ENCODE data around the gene BAK1.

Gene BAK1
- total RNA-seq: 24.7 to 36.5 (median 29.7) reads per million in 4 donors

GRCh38 chr6:33579828-33580714 lies at the start of gene BAK1:
Gene BAK1, minus strand, starts transcription at chr6:33580276. Its CDS starts 2,672 bp downstream, at chr6:33577604.
- peak; percentile 68 to 89 (median 79) for DNase-seq

GRCh38 chr6:33628401-33628964 lies 48.4 kb upstream of the BAK1 start:
- no peak for DNase-seq

GRCh38 chr6:33627876-33628275 lies 47.8 kb upstream of the BAK1 start:
- no peak for DNase-seq

- DNase-seq: no peak
Observed at GRCh38 chr6:33624856-33625255, 44.8 kb upstream of the BAK1 start.

- DNase-seq: no peak
Observed at GRCh38 chr6:33623895-33624381, 43.9 kb upstream of the BAK1 start.

- DNase-seq: no peak
Observed at GRCh38 chr6:33622456-33623431, 42.7 kb upstream of the BAK1 start.

GRCh38 chr6:33621711-33622388 lies 41.8 kb upstream of the BAK1 start:
- peak in 4 of 5 donors; percentile 23 to 39 (median 30) for DNase-seq

GRCh38 chr6:33620856-33621710 lies 41.0 kb upstream of the BAK1 start, which contains the start of gene ITPR3:
Gene ITPR3, plus strand, starts transcription at chr6:33621322. Its CDS starts 281 bp downstream, at chr6:33621603.
- DNase-seq: peak; percentile 62 to 91 (median 72)

GRCh38 chr6:33620158-33620855 lies 40.2 kb upstream of the BAK1 start:
- DNase-seq: peak in 3 of 5 donors; percentile 19 to 50 (median 22)

- no peak for DNase-seq
Observed at GRCh38 chr6:33619166-33619840, 39.2 kb upstream of the BAK1 start.

GRCh38 chr6:33616913-33617312 lies 36.8 kb upstream of the BAK1 start:
- DNase-seq: no peak

GRCh38 chr6:33616113-33616512 lies 36.0 kb upstream of the BAK1 start:
- DNase-seq: no peak

GRCh38 chr6:33613795-33614168 lies 33.7 kb upstream of the BAK1 start:
- DNase-seq: no peak

GRCh38 chr6:33613146-33613794 lies 33.2 kb upstream of the BAK1 start:
- DNase-seq: no peak

- no peak for DNase-seq
Observed at GRCh38 chr6:33610779-33611732, 31.0 kb upstream of the BAK1 start.

- no peak for DNase-seq
Observed at GRCh38 chr6:33610067-33610466, 30.0 kb upstream of the BAK1 start.

- no peak for DNase-seq
Observed at GRCh38 chr6:33609528-33609927, 29.5 kb upstream of the BAK1 start.

GRCh38 chr6:33609019-33609418 lies 28.9 kb upstream of the BAK1 start:
- DNase-seq: no peak

Data from T-helper 1 cell (primary cell).